IPS-20b (cell line): Measurements from ENCODE around the gene EOLA1.
"Not testable (repeated sequence)": the region's sequence is repeated elsewhere in the genome, so short reads cannot be mapped to it uniquely, and the experiment has no call there.

Source experiments
- H3K27ac ChIP-seq: one replicate; pipeline ENCODE4 v1.5.1; 2013; ENCODE audit warnings: low read length
- H3K27me3 ChIP-seq: 2 replicates; pipeline ENCODE4 v1.6.1; 2013; ENCODE audit warnings: mild to moderate bottlenecking, low read length, inconsistent platforms; ENCODE audit not compliant: insufficient read depth
- H3K36me3 ChIP-seq: 2 replicates; pipeline ENCODE4 v1.6.1; 2013; ENCODE audit warnings: low read depth, mild to moderate bottlenecking, inconsistent platforms, low read length, moderate library complexity; ENCODE audit not compliant: insufficient read depth
- H3K4me1 ChIP-seq: 2 replicates; pipeline ENCODE4 v1.6.1; 2013; ENCODE audit warnings: mild to moderate bottlenecking, control low read depth, inconsistent platforms, low read length, moderate library complexity; ENCODE audit not compliant: insufficient read depth
- H3K4me3 ChIP-seq: 2 replicates; pipeline ENCODE4 v1.5.1; 2013; ENCODE audit warnings: mild to moderate bottlenecking, low read length, inconsistent platforms
- H3K9ac ChIP-seq: 2 replicates; pipeline ENCODE4 v1.6.1; 2013; ENCODE audit warnings: low read depth, mild to moderate bottlenecking, inconsistent platforms, low read length, moderate library complexity
- H3K9me3 ChIP-seq: 2 replicates; pipeline ENCODE4 v1.6.1; 2013; ENCODE audit warnings: mild to moderate bottlenecking, low read depth, low read length, inconsistent platforms; ENCODE audit not compliant: insufficient read depth

The EOLA1 gene

GRCh38 chrX:149587359-149587758 lies 46.5 kb downstream of the EOLA1 start, which contains the start of gene MAGEA9B:
Gene MAGEA9B (minus strand): TSS chrX:149587459. CDS start chrX:149583179, 4,280 bp downstream.
- H3K4me1 ChIP-seq, H3K27me3 ChIP-seq: not testable (repeated sequence)

GRCh38 chrX:149590993-149591392 lies 50.2 kb downstream of the EOLA1 start:
- not testable (repeated sequence) for H3K9ac ChIP-seq, H3K9me3 ChIP-seq, H3K27me3 ChIP-seq, H3K4me1 ChIP-seq, H3K27ac ChIP-seq, H3K4me3 ChIP-seq, H3K36me3 ChIP-seq

More at GRCh38 chrX:149587359-149587758, 46.5 kb downstream of the EOLA1 start, which contains the start of gene MAGEA9B:
- H3K36me3 ChIP-seq, H3K4me3 ChIP-seq, H3K9ac ChIP-seq, H3K27ac ChIP-seq, H3K9me3 ChIP-seq: not testable (repeated sequence)

GRCh38 chrX:149595214-149595613 lies 54.4 kb downstream of the EOLA1 start, which contains the start of gene HSFX2:
Gene HSFX2 (minus strand): TSS chrX:149595314. CDS start chrX:149594700, 614 bp downstream.
- not testable (repeated sequence) for H3K27me3 ChIP-seq, H3K4me1 ChIP-seq, H3K9ac ChIP-seq, H3K4me3 ChIP-seq, H3K36me3 ChIP-seq, H3K9me3 ChIP-seq, H3K27ac ChIP-seq

- H3K27ac ChIP-seq, H3K9me3 ChIP-seq, H3K27me3 ChIP-seq, H3K4me1 ChIP-seq, H3K9ac ChIP-seq, H3K4me3 ChIP-seq, H3K36me3 ChIP-seq: not testable (repeated sequence)
Measured at GRCh38 chrX:149595943-149596342, 55.1 kb downstream of the EOLA1 start.
